Measurements from ENCODE around the gene AKR1E2. TPM values are rescaled to one million over a fixed set of nuclear protein-coding genes. Genes with fewer than 3 reads are reported as not detected.

Gene AKR1E2
- total and polyA plus RNA-seq, 9 of the 15 experiments (the other 6 are each of a cell fraction or from before 2014, with no cell fraction given), result 4.2 to 16.6 (median 9.8) TPM

DNA sequence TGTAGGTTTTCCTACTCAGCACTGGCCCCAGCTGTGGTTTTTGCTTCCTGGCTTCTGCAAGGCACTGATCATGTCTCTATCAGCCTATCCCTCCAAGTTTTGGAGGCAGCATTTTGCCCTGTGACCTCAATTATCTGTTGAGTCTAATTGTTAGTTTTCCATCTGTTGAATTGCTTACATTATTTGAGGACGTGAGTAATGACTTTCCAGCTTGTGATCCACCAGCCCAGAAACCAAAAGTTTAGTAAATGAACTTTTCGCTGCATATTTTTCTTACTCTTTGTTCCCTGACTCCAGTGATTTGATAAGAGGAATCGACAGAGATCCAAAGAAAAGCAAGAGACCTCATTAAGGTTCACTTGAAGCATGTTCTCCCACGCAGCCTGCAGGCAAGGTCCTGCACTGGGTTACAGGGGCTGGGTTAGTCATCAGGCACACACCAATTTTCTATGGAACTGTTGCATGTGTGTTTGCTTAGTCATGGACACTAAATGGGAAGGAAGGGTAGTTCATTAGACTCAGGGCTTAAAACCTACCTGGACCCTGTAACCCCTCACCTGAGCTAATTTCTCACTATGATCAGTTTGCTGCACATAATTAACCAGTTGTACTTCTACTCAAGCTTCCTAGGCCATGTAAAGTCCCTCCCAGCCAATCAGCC lies 57.2 kb downstream of the AKR1E2 start (continued):
- TF ChIP-seq ZBTB11 (CRISPR knock-in tag; IDR thresholded peaks at IDR 0.05), result 0 out of 6 replicates have a peak, but pooled peaks of 1 of the 3 experiments have one; percentile 41
- peak; percentile 51; the same call in 1 of the 2 replicates for TF ChIP-seq MAFF (IDR thresholded peaks at IDR 0.05; ENCODE audit: low read length)
- peak; percentile 85 for TF ChIP-seq C11orf30 (IDR thresholded peaks at IDR 0.05; ENCODE audit: low read depth)
- TF ChIP-seq UBTF (IDR thresholded peaks at IDR 0.05; ENCODE audit: borderline replicate concordance in 1 of 2, low read depth in 2 of 2, low read length in 2 of 2), result no peak
- peak; percentile 62 for TF ChIP-seq DMBX1 (CRISPR knock-in tag; IDR thresholded peaks at IDR 0.05; ENCODE audit: borderline replicate concordance)
- peak; percentile 84 for TF ChIP-seq SMARCA4 (IDR thresholded peaks at IDR 0.05)
- TF ChIP-seq ZNF717 (CRISPR knock-in tag; IDR thresholded peaks at IDR 0.05), result no peak
- no peak for TF ChIP-seq TGIF2 (CRISPR knock-in tag; IDR thresholded peaks at IDR 0.05)
- TF ChIP-seq RBBP5 (IDR thresholded peaks at IDR 0.05; ENCODE audit: borderline replicate concordance, insufficient read depth, low read length, poor library complexity, severe bottlenecking), result peak; percentile 49
- TF ChIP-seq MAFG (tag; conservative IDR thresholded peaks at IDR 0.05), result peak; percentile 82
- 0 out of 2 replicates have a peak, but pooled peaks have one; percentile 13 for TF ChIP-seq GATAD2B (IDR thresholded peaks at IDR 0.05; ENCODE audit: borderline replicate concordance)
- TF ChIP-seq, protein P1, sequence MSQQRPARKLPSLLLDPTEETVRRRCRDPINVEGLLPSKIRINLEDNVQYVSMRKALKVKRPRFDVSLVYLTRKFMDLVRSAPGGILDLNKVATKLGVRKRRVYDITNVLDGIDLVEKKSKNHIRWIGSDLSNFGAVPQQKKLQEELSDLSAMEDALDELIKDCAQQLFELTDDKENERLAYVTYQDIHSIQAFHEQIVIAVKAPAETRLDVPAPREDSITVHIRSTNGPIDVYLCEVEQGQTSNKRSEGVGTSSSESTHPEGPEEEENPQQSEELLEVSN (IDR thresholded peaks at IDR 0.05; ENCODE audit: borderline replicate concordance in 1 of 2, extremely low read depth in 1 of 2, insufficient read depth in 1 of 2, insufficient read length in 1 of 2, low read depth in 1 of 2, low read length in 1 of 2, poor library complexity in 1 of 2, severe bottlenecking in 1 of 2), result peak; percentile 41 to 66
- peak; percentile 26; the same call in 1 of the 2 replicates for TF ChIP-seq MBD2 (IDR thresholded peaks at IDR 0.05; ENCODE audit: borderline replicate concordance, low read depth)
- TF ChIP-seq MYNN (IDR thresholded peaks at IDR 0.05), result 0 out of 2 replicates have a peak, but pooled peaks have one; percentile 11
- TF ChIP-seq MYNN (CRISPR knock-in tag; IDR thresholded peaks at IDR 0.05), result no peak
- peak; percentile 56 to 72; a peak in 3 of 4 replicates for TF ChIP-seq KDM1A (IDR thresholded peaks at IDR 0.05)
- no peak for TF ChIP-seq ATF1 (CRISPR knock-in tag; IDR thresholded peaks at IDR 0.05)
- peak; percentile 47 for TF ChIP-seq ATF1 (tag; IDR thresholded peaks at IDR 0.05)
- TF ChIP-seq ZNF175 (CRISPR knock-in tag; IDR thresholded peaks at IDR 0.05; ENCODE audit: low read depth), result peak; percentile 44; the same call in 1 of the 2 replicates
